Central memory CD4-positive, alpha-beta T cell (primary cell): ENCODE results near the gene CD320.
"Not testable (repeated sequence)": the region's sequence is repeated elsewhere in the genome, so short reads cannot be mapped to it uniquely, and the experiment has no call there.

Experiments
- DNase-seq: peaks from one replicate; pipeline ENCODE4 v3.0.0; 2022

Gene CD320

GRCh38 chr19:8306235-8307054 is 1.7 kb downstream of the CD320 start:
- DNase-seq = no peak

- no peak for DNase-seq
Measured at GRCh38 chr19:8305798-8306197, 2.4 kb downstream of the CD320 start.

DNA sequence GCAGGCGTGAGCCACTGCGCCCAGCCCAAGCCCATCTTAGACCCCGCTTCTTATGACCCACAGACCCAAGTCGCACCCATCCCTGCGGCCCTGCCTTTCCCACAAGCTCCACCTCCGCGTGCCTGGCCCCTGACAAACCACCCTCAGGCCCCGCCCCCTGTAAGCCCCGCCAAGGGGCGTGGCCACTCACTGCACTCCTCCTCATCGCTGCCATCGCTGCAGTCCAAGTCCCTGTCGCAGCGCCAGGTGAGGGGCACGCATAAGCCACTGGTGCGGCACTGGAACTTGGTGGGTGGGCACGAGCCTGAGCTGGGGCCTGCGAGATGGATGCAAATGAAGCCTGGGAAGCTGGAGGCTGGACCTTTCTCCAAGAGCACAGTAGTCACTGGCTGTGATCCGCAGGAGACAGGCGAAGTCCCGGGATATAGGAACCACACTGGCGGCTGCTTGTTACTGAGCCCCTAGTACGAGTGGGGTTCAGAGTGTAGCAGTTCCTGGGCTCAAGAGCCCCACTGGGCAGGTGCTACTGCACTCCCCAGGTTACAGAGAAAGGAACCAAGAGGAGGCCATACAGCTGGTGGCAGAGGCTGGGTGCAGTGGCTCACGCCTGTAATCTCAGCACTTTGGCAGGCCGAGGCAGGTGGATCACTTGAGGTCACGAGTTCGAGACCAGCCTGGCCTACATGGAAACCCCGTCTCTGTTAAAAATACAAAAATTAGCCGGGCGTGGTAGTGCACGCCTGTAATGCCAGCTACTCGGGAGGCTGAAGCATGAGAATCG is 3.1 kb downstream of the CD320 start:
- DNase-seq = no peak

DNA sequence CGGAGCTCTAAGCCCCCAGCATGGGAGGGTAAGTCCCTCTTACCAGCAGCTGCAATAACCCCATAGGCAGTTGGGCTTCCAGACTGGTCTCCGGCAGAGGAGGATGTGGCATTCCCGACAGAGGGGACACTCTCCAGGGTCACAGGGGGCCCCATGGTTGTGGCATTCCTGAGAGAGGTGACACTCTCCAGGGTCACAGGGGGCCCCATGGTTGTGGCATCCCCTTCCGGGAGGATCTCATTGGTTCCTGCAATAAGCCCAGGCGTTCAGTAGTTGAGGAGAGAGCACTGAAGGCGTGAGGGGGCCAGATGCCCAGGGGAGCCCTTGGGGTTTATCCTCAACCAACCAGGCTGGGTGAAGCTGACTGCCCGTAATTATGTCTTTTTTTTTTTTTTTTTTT is 5.4 kb downstream of the CD320 start:
- DNase-seq = no peak

DNA sequence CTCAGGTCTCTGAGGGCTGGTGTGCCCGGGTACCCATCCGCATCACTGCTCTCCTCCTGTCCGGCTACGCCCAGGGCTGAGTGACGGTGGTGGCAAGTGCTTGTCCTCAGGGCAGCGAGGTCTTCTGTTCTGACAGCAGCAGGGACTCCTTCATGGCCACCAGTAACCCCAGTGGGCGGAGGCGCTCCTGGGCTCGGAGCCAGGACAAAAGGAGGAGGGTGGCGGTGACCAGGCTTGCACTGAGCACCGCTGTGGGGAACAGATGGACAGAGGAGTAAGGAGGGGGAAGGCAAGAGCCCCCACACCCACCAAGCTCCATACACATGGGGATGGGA is 5.8 kb downstream of the CD320 start:
- no peak for DNase-seq

GRCh38 chr19:8291337-8291736 is 16.8 kb downstream of the CD320 start:
- not testable (repeated sequence) for DNase-seq

DNA sequence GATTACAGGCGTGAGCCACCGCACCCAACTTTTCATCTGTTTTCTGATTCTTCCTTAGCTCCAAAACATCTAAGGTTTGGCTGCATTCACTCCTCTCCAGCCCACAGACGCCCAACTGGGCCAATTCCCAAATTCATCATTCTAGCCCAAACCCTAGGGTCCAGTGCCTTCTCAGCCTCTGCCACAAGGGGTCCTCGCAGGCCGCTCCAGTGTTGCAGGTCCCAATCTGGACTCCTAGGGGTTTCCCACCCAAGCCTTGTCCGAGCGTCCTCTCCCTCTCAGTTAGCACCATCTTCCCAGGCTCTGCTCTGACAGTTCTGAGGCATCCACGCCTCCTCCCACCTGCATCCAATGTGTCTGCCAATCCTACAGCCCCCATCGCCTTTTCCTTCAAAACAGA is 31.6 kb downstream of the CD320 start:
- not testable (repeated sequence) for DNase-seq

DNA sequence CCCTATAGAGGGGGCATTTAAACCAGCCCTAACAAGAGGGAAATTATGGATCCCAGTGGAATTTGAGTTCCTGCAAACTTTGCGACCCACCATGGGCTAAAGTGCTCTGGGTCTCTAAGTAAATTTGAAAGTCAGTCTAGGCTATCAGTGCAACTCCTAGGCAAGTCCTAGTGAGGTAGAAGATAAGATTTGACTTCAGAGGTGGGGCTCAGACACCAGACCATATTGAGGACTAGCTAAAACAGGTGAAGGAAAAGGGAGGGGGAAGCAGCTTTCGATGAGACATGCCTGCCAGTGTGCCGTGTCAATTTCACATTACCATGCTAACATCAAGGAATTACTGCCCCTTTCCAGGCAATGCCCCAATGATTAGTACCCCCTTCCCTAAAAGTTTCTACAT is 38.4 kb downstream of the CD320 start:
- no peak for DNase-seq

- DNase-seq = no peak
Measured at GRCh38 chr19:8265872-8266271, 42.3 kb downstream of the CD320 start.

GRCh38 chr19:8264248-8264647 is 43.9 kb downstream of the CD320 start:
- DNase-seq = not testable (repeated sequence)

DNA sequence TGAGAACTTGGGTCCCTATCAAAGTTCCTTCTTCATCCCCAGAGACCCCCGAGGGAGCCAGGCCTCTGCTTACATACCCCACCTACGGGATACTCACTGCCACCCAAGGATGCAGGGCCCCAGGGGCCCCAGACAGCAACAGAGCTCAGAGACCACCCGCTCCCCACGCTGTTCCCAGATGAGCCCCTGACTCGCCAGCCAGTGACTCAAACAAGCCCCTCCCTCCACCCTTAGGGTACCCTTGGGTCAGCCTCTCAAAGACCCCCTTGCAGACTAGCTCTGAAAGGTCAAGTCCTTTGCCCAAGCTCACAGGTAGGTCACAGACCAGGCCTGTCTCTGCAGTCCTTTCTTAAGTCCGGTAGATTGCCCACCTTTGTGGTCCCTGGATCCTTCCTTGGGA is 45.7 kb downstream of the CD320 start:
- DNase-seq = no peak

GRCh38 chr19:8261881-8262280 is 46.3 kb downstream of the CD320 start:
- no peak for DNase-seq

DNA sequence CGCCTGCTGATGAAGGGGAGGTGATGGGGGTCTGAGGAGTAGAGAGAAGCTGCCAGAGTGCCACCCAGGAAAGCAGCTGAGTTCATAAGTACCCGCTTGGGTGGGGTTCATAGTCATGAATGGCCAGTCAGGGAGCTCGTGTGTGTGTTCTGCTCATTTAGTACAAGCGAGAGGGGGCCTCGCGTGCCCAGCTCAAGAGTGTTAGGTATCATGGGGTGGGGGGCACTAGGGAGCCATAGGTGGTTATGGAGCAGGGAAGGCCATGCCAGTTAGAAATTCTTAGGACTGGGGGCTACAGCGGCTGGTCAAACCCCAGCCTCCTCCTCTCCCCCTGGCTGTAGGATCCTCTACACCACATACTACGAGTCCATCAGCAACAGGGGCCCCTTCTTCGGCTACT is 46.8 kb downstream of the CD320 start:
- no peak for DNase-seq

GRCh38 chr19:8259922-8260247 is 48.3 kb downstream of the CD320 start:
- no peak for DNase-seq

- no peak for DNase-seq
Measured at GRCh38 chr19:8259142-8259921, 48.8 kb downstream of the CD320 start.

GRCh38 chr19:8257052-8257443 is 51.1 kb downstream of the CD320 start:
- no peak for DNase-seq

DNA sequence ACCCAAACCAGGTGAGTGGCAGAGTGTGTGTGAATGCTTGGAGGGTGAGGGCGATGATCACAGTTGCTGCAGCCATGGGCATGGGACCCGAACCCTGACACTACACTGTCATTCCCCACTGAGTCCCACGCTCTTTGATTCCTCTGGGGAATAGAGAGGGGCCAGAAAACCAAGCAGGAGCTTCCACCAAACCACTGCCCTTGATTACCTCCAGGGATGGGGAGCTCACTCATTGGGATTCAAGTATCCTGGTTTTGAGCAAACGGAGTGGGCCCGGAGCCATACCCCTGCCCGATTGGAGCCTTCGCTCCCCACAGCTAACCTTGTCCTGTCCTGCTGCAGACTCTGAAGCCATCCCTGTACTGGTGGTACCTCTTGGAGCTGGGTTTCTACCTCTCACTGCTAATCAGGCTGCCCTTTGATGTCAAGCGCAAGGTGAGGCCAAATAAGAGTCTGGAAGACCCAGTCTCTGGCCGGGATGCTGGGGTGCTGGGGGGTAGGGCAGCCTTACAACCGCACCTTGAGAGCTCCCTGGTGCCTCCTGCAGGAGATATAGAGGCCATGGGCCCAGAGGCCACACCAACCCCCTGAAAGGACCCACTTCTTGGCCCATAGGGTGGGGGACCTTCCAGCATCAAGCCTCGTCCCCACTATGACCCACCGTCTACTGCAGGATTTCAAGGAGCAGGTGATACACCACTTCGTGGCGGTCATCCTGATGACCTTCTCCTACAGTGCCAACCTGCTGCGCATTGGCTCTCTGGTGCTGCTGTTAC is 51.7 kb downstream of the CD320 start:
- DNase-seq = no peak

DNA sequence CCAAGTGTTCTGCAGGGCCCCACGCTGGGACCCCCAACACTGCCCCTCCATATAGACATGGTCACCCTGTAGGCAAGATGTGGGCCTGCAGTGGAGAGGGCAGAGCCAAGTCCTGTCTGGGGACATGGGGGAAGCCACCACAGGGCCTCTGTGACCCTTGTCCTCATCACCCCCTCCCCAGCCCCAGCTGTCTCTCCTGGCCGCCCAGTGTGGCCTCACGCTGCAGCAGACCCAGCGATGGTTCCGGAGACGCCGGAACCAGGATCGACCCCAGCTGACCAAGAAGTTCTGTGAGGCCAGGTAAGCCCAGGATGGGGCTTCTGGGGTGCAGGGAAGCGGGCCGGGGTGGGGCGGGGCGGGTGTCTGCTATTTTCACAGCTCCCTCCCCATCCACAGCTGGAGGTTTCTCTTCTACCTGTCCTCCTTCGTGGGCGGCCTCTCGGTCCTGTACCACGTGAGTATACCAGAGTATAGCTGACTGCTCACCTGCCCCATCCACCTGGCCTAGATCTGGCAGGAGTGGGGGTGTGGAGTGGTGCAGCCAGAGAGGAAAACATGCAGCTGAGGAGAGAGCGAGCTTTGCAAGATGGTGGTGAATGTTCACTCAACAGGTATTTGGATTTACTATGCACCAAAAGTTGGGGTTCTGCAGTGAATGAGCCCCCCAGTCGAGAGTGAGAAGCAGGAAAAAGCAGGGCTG is 52.6 kb downstream of the CD320 start:
- no peak for DNase-seq

DNA sequence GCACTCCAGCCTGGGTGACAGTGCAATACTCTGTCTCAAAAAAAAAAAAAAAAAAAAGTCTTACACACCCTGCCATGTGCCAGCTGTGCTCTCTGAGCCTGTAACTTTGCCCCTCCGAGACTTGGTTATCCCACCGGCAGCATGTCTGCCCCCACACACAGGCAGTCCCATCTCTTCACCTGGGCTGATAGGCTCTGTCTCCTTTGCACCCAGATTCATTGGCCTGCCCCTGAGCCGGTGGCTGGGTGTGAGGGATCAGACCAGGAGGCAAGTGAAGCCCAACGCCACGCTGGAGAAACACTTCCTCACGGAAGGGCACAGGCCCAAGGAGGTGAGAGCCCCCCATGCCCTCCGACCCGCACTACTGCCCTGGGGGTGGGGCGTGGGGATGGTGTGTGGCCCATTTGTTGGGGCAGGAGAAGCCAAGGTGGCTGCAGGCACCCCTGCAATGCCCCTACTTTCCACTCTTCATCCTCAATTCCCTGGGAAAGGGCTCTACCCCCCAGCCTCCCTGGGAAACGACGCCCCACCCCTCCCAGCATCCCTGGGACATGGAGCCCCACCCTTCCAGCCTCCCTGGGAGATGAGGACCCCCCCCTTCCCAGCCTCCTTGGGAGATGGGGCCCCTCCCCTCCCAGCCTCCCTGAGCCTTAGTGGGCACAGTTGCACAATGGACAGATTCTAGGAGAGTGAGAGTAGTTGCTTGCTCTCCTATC is 53.7 kb downstream of the CD320 start:
- DNase-seq = no peak

DNA sequence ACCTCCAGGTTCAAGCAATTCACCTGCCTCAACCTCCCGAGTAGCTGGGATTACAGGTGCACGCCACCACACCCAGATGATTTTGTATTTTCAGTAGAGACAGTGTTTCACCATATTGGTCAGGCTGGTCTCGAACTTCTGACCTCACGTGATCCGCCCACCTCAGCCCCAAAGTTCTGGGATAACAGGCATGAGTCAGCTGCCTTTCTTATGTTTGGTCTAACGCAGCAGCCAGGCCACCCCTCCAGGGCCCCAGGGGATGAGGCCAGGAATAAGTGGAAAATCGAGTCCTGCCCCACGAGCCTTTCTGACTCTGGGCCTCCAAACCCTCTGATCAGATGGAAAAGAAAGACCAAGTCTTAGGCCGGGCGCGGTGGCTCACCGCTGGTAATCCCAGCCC is 54.5 kb downstream of the CD320 start:
- DNase-seq = no peak

DNA sequence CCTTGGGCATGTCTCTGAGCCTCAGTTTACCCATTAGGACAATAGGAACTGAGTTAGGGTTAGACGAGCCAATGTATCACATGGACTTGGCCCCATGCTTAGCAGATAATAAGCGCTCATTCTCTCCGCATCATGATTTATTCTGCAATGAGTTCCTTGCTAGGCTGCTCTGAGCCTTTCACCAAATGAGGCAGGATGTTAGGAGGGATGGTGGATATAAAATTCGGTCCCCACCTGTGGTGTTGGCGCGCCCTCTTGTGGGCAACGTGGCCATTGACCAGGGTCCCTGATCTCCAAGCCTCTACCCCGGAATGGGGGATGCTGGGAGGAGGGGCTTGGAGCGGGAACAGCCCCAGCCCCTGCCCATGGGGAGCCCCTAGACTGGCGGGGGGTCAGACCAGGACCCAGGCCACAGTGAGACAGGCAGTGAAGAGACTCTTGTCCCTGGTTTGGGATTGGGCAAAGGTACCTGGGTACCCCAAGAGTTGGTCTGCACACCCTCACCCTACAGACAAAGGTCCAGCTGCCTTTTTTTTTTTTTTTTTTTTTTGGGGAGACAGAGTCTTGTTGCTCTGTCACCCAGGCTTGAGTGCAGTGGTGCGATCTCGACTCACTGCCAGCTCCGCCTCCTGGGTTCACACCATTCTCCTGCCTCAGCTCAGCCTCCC is 55.1 kb downstream of the CD320 start:
- DNase-seq = peak; percentile 72
